OCI-LY1 (cell line): ENCODE results near the gene BTNL9.

Experiments
- H2AFZ ChIP-seq: fragments of 200-600 bp; sonication (generic), shearing (Covaris generic); 2 replicates; pipeline ENCODE4 v1.6.0; 2014; ENCODE audit warnings: antibody characterized with exemption, mild to moderate bottlenecking, low read length
- H3F3A ChIP-seq: fragments of 200-600 bp; sonication (generic), shearing (Covaris generic); 2 replicates; pipeline ENCODE4 v1.6.0; 2014; ENCODE audit warnings: mild to moderate bottlenecking, antibody characterized with exemption, low read length, moderate library complexity; ENCODE audit not compliant: insufficient read depth
- H3K27ac ChIP-seq: fragments of 200-600 bp; sonication (generic); 2 replicates; pipeline ENCODE4 v1.5.1; 2014; ENCODE audit warnings: low read length, mixed run types, mild to moderate bottlenecking, low read depth; ENCODE audit not compliant: poor library complexity, severe bottlenecking
- H3K27me3 ChIP-seq: fragments of 200-600 bp; sonication (generic); 2 replicates; pipeline ENCODE4 v1.6.0; 2014; ENCODE audit warnings: antibody characterized with exemption, mild to moderate bottlenecking, low read length, moderate library complexity; ENCODE audit not compliant: insufficient read depth
- H3K36me3 ChIP-seq: fragments of 200-600 bp; sonication (generic); 2 replicates; pipeline ENCODE4 v1.6.1; 2014; ENCODE audit warnings: mild to moderate bottlenecking, antibody characterized with exemption, low read length, moderate library complexity, mixed read lengths; ENCODE audit not compliant: insufficient read depth
- H3K4me1 ChIP-seq: fragments of 200-600 bp; sonication (generic); 2 replicates; pipeline ENCODE4 v1.5.1; 2014; ENCODE audit warnings: mild to moderate bottlenecking, low read length, moderate library complexity; ENCODE audit not compliant: insufficient read depth, severe bottlenecking
- H3K4me2 ChIP-seq: fragments of 200-600 bp; sonication (generic), shearing (Covaris generic); 2 replicates; pipeline ENCODE4 v1.6.1; 2014; ENCODE audit warnings: low read length
- H3K4me3 ChIP-seq: fragments of 200-600 bp; sonication (generic); 2 replicates; pipeline ENCODE4 v1.5.1; 2014; ENCODE audit warnings: low read length, low read depth, mild to moderate bottlenecking, mixed read lengths; ENCODE audit not compliant: poor library complexity, severe bottlenecking
- H3K79me2 ChIP-seq: fragments of 200-600 bp; shearing (Covaris generic); 2 replicates; pipeline ENCODE4 v1.6.1; 2016; ENCODE audit warnings: mixed run types, low read length, mixed read lengths; ENCODE audit not compliant: insufficient read depth
- H3K9ac ChIP-seq: fragments of 200-600 bp; sonication (generic), shearing (Covaris generic); 2 replicates; pipeline ENCODE4 v1.6.1; 2014; ENCODE audit warnings: mild to moderate bottlenecking, low read length, mixed read lengths
- H3K9me2 ChIP-seq: fragments of 200-600 bp; sonication (generic), shearing (Covaris generic); 2 replicates; pipeline ENCODE4 v1.6.1; 2014; ENCODE audit warnings: low read depth, mild to moderate bottlenecking, low read length, mixed read lengths
- H3K9me3 ChIP-seq: fragments of 200-600 bp; shearing (Covaris generic); 2 replicates; pipeline ENCODE4 v1.6.1; 2014; ENCODE audit warnings: low read length, mixed read lengths
- H4K20me1 ChIP-seq: fragments of 200-600 bp; sonication (generic), shearing (Covaris generic); 2 replicates; pipeline ENCODE4 v1.6.0; 2016; ENCODE audit warnings: mild to moderate bottlenecking, low read length; ENCODE audit not compliant: insufficient read depth
- CTCF ChIP-seq: fragments of 200-600 bp; sonication (generic), shearing (Covaris generic); IDR thresholded peaks from 2 replicates; pipeline ENCODE4 v1.5.1; 2017; ENCODE audit warnings: mild to moderate bottlenecking, antibody characterized with exemption, low read length, moderate library complexity, mixed read lengths
- EZH2 ChIP-seq: fragments of 200-600 bp; sonication (generic), shearing (Covaris generic); IDR thresholded peaks from 2 replicates; pipeline ENCODE4 v1.8.0; 2017; ENCODE audit warnings: borderline replicate concordance, mixed run types, mild to moderate bottlenecking, antibody characterized with exemption, low read length, moderate library complexity, mixed read lengths

BTNL9 gene

GRCh38 chr5:181020688-181021087 is 19.4 kb upstream of the BTNL9 start:
- Histone ChIP-seq H3K27ac (no peak overlapping the region), H3K4me3 (no peak overlapping the region), H3K36me3 (no peaks in the 10 kb centered on the region), H3K4me2 (no peak overlapping the region), H3K27me3 (no peaks in the 10 kb centered on the region), H3K79me2 (no peaks in the 10 kb centered on the region), H3K9ac (no peak overlapping the region), H3F3A (no peaks in the 10 kb centered on the region), H3K9me3 (peaks cover 10% of the 10 kb centered on the region; the same call in 1 of the 2 replicates), H2AFZ (no peak overlapping the region), H3K4me1 (no peaks in the 10 kb centered on the region), H4K20me1 (no peaks in the 10 kb centered on the region), H3K9me2 (no peaks in the 10 kb centered on the region)
- TF ChIP-seq CTCF = no peak
- TF ChIP-seq EZH2 = no peak

- H3K9ac ChIP-seq = no peak overlapping the region
- H3K79me2 ChIP-seq = no peaks in the 10 kb centered on the region
- H3K4me1 ChIP-seq = no peaks in the 10 kb centered on the region
- H3K9me2 ChIP-seq = no peaks in the 10 kb centered on the region
- H3K27me3 ChIP-seq = no peaks in the 10 kb centered on the region
- TF ChIP-seq EZH2 (no peak), CTCF (no peak)
- H3F3A ChIP-seq = no peaks in the 10 kb centered on the region
- H3K36me3 ChIP-seq = no peaks in the 10 kb centered on the region
- H3K4me2 ChIP-seq = no peak overlapping the region
- no peak overlapping the region for H3K4me3 ChIP-seq
- peaks cover 10% of the 10 kb centered on the region; the same call in 1 of the 2 replicates for H3K9me3 ChIP-seq
- H4K20me1 ChIP-seq = no peaks in the 10 kb centered on the region
- no peak overlapping the region for H2AFZ ChIP-seq
- no peak overlapping the region for H3K27ac ChIP-seq
Measured at GRCh38 chr5:181024245-181025064, 15.6 kb upstream of the BTNL9 start.

- H2AFZ ChIP-seq = no peak overlapping the region
- H3K79me2 ChIP-seq = no peaks in the 10 kb centered on the region
- TF ChIP-seq CTCF = no peak
- no peak for TF ChIP-seq EZH2
- H3K4me1 ChIP-seq = no peaks in the 10 kb centered on the region
- H3K9ac ChIP-seq = no peak overlapping the region
- no peaks in the 10 kb centered on the region for H4K20me1 ChIP-seq
- no peaks in the 10 kb centered on the region for H3K36me3 ChIP-seq
- no peak overlapping the region for H3K4me3 ChIP-seq
- H3K9me2 ChIP-seq = no peaks in the 10 kb centered on the region
- no peaks in the 10 kb centered on the region for H3K27me3 ChIP-seq
- H3K9me3 ChIP-seq = peaks cover 2% of the 10 kb centered on the region; the same call in 1 of the 2 replicates
- no peak overlapping the region for H3K4me2 ChIP-seq
- H3K27ac ChIP-seq = no peak overlapping the region
- H3F3A ChIP-seq = no peaks in the 10 kb centered on the region
Measured at GRCh38 chr5:181027452-181028031, 12.5 kb upstream of the BTNL9 start.
